Lower leg skin (tissue), 3 donors: ENCODE measurements around the gene ST6GALNAC3.

ENCODE experiments used
- CTCF ChIP-seq, 3 donors: fragments of 450-650 bp; IDR thresholded peaks; one replicate each; pipeline ENCODE4 v1.5.1; 2016; ENCODE audit warnings: antibody characterized with exemption in 3 of 3, mild to moderate bottlenecking in 3 of 3, moderate library complexity in 2 of 3
- POLR2A ChIP-seq, 2 donors: fragments of 450-650 bp; IDR thresholded peaks; one replicate each; pipeline ENCODE4 v1.6.1; 2016 to 2017; ENCODE audit warnings: antibody characterized with exemption in 2 of 2, mild to moderate bottlenecking in 1 of 2, moderate library complexity in 1 of 2

GRCh38 chr1:76601465-76601864, 526.9 kb downstream of the ST6GALNAC3 start:
- no peak for TF ChIP-seq POLR2A (IDR thresholded peaks at IDR 0.05)
- TF ChIP-seq CTCF (IDR thresholded peaks at IDR 0.05): no peak
